CD4-positive, alpha-beta T cell (primary cell): ENCODE data around the gene TTC1. TPM values are rescaled to one million over a fixed set of nuclear protein-coding genes. Genes with fewer than 3 reads are reported as not detected.

Source experiments
- ATAC-seq: fragments of 200-7000 bp; cut with Tn5 transposase; one replicate; pipeline ENCODE4 v1.10.0; 2022; ENCODE audit warnings: mild to moderate bottlenecking; ENCODE audit not compliant: poor library complexity
- CTCF ChIA-PET: fragments of 350-600 bp; sonication (Branson Sonifier 250); formaldehyde crosslinking; loops from one replicate; lab custom pipeline; 2021; ENCODE audit warnings: antibody characterized with exemption, inconsistent platforms; lab: Charles Lee
- POLR2A ChIA-PET: fragments of 350-600 bp; sonication (Branson Sonifier 250); formaldehyde crosslinking; loops from one replicate; lab custom pipeline; 2021; ENCODE audit warnings: antibody characterized with exemption, inconsistent platforms; lab: Charles Lee
- DNase-seq, 14 experiments: peaks; one replicate each; pipeline ENCODE4 v3.0.0-alpha.2; 2013 to 2020; ENCODE audit warnings: mixed read lengths in 2 of 14
- H3K27ac ChIP-seq, 2 donors: one replicate each; pipeline versions ENCODE4 v1.5.1 to v1.7.0; 2013; ENCODE audit warnings: low read length in 2 of 2, low read depth in 1 of 2, mild to moderate bottlenecking in 1 of 2
- H3K27me3 ChIP-seq, 2 experiments: 1 replicate in 1 of 2; 2 replicates in 1 of 2; pipeline versions ENCODE4 v1.6.1 to v1.7.0; 2013; ENCODE audit warnings: low read length in 2 of 2, control low read depth in 1 of 2, mild to moderate bottlenecking in 1 of 2, moderate library complexity in 1 of 2; ENCODE audit not compliant: insufficient read depth in 2 of 2, control insufficient read depth in 1 of 2
- H3K36me3 ChIP-seq: one replicate; pipeline ENCODE4 v1.6.1; 2013; ENCODE audit warnings: low read length, control low read depth; ENCODE audit not compliant: insufficient read depth
- H3K4me1 ChIP-seq: one replicate; pipeline ENCODE4 v1.6.1; 2013; ENCODE audit warnings: low read length, control low read depth; ENCODE audit not compliant: insufficient read depth
- H3K4me3 ChIP-seq: one replicate; pipeline ENCODE4 v1.5.1; 2013; ENCODE audit warnings: mild to moderate bottlenecking, low read length, moderate library complexity
- H3K9me3 ChIP-seq, 2 experiments: 1 replicate in 1 of 2; 2 replicates in 1 of 2; pipeline versions ENCODE4 v1.6.1 to v1.7.0; 2013; ENCODE audit warnings: low read length in 2 of 2, mild to moderate bottlenecking in 2 of 2, control low read depth in 1 of 2, moderate library complexity in 1 of 2; ENCODE audit not compliant: control insufficient read depth in 1 of 2, insufficient read depth in 1 of 2
- H3K27ac Mint-ChIP-seq: one replicate; pipeline ENCODE4 v1.8.0; 2020; ENCODE audit warnings: mixed read lengths
- H3K27me3 Mint-ChIP-seq: one replicate; pipeline ENCODE4 v1.8.0; 2021; ENCODE audit warnings: mixed read lengths
- H3K36me3 Mint-ChIP-seq: one replicate; pipeline ENCODE4 v1.8.0; 2021; ENCODE audit warnings: low read depth, mixed read lengths
- H3K4me1 Mint-ChIP-seq: one replicate; pipeline ENCODE4 v1.8.0; 2021; ENCODE audit warnings: low read depth, mixed read lengths
- H3K4me3 Mint-ChIP-seq: one replicate; pipeline ENCODE4 v1.8.0; 2020; ENCODE audit warnings: mild to moderate bottlenecking, mixed read lengths
- H3K9me3 Mint-ChIP-seq: one replicate; pipeline ENCODE4 v1.8.0; 2020; ENCODE audit warnings: mixed read lengths
- intact Hi-C, 2 experiments: fragments of 100-400 bp; cut with DNase I in 1 of 2; cut with micrococcal nuclease in 1 of 2; formaldehyde crosslinking; loops; one replicate each; pipeline versions ENCODE4 v1.15.1 to v1.9.0; 2023 to 2025; cut with DNase I, micrococcal nuclease
- total RNA-seq, 174 experiments: library from RNA in 2 of 174; stranded (reverse) in 2 of 174; gene quantifications; one replicate each; pipeline ENCODE4 v1.2.3 and lab custom pipeline; 2021 to 2026
- TF ChIP-seq, protein P1 (sequence below): fragments of 200-600 bp; IDR thresholded peaks from one replicate; pipeline ENCODE4 v1.8.0; 2022; ENCODE audit warnings: antibody characterized with exemption, mild to moderate bottlenecking

TTC1 gene
- total RNA-seq, 2 experiments from 2014 or later = 15.9 to 16.3 TPM

GRCh38 chr5:160081495-160081894 is 72.6 kb downstream of the TTC1 start:
- H3K4me1 ChIP-seq = no peaks in the 10 kb centered on the region
- H3K27me3 ChIP-seq = no peaks in the 10 kb centered on the region
- H3K4me3 Mint-ChIP-seq = no peak overlapping the region
- ChIA-PET CTCF (no interaction called here), POLR2A (no interaction called here)
- H3K9me3 Mint-ChIP-seq = no peaks in the 10 kb centered on the region
- no peaks in the 10 kb centered on the region for H3K9me3 ChIP-seq
- DNase-seq (no peak), ATAC-seq (no peak)
- TF ChIP-seq, protein P1, sequence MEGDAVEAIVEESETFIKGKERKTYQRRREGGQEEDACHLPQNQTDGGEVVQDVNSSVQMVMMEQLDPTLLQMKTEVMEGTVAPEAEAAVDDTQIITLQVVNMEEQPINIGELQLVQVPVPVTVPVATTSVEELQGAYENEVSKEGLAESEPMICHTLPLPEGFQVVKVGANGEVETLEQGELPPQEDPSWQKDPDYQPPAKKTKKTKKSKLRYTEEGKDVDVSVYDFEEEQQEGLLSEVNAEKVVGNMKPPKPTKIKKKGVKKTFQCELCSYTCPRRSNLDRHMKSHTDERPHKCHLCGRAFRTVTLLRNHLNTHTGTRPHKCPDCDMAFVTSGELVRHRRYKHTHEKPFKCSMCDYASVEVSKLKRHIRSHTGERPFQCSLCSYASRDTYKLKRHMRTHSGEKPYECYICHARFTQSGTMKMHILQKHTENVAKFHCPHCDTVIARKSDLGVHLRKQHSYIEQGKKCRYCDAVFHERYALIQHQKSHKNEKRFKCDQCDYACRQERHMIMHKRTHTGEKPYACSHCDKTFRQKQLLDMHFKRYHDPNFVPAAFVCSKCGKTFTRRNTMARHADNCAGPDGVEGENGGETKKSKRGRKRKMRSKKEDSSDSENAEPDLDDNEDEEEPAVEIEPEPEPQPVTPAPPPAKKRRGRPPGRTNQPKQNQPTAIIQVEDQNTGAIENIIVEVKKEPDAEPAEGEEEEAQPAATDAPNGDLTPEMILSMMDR = no peak
- H3K27ac Mint-ChIP-seq = no peak overlapping the region
- no peak overlapping the region for H3K27ac ChIP-seq
- no peaks in the 10 kb centered on the region for H3K27me3 Mint-ChIP-seq
- peaks cover 45% of the 10 kb centered on the region for H3K36me3 Mint-ChIP-seq
- intact Hi-C loops = no loop called here
- no peaks in the 10 kb centered on the region for H3K4me1 Mint-ChIP-seq
- peaks cover 15% of the 10 kb centered on the region for H3K36me3 ChIP-seq
- H3K4me3 ChIP-seq = no peak overlapping the region

- intact Hi-C loops = no loop called here
- Mint-ChIP-seq H3K9me3 (no peaks in the 10 kb centered on the region), H3K27ac (no peak overlapping the region), H3K4me3 (no peak overlapping the region), H3K36me3 (peaks cover 36% of the 10 kb centered on the region), H3K27me3 (no peaks in the 10 kb centered on the region), H3K4me1 (no peaks in the 10 kb centered on the region)
- Histone ChIP-seq H3K4me1 (no peaks in the 10 kb centered on the region), H3K27me3 (no peaks in the 10 kb centered on the region), H3K9me3 (no peaks in the 10 kb centered on the region), H3K36me3 (peaks cover 8% of the 10 kb centered on the region), H3K4me3 (no peak overlapping the region), H3K27ac (no peak overlapping the region)
- ChIA-PET CTCF (no interaction called here), POLR2A (interaction anchor here (0.6 kb wide), 1 partner anchor 10 kb away, joined by 3 read pairs; no protein-coding TSS in a partner anchor)
- DNase-seq (no peak), ATAC-seq (no peak)
- TF ChIP-seq, protein P1 = no peak
Observed at GRCh38 chr5:160082614-160083500, 73.9 kb downstream of the TTC1 start.

- no peak overlapping the region for H3K27ac Mint-ChIP-seq
- DNase-seq (no peak), ATAC-seq (no peak)
- H3K9me3 Mint-ChIP-seq = no peaks in the 10 kb centered on the region
- H3K27me3 ChIP-seq = no peaks in the 10 kb centered on the region
- H3K4me1 Mint-ChIP-seq = no peaks in the 10 kb centered on the region
- no peak overlapping the region for H3K4me3 ChIP-seq
- no peaks in the 10 kb centered on the region for H3K27me3 Mint-ChIP-seq
- H3K27ac ChIP-seq = no peak overlapping the region
- H3K36me3 ChIP-seq = peaks cover 7% of the 10 kb centered on the region
- CTCF ChIA-PET = no interaction called here
- no peaks in the 10 kb centered on the region for H3K4me1 ChIP-seq
- H3K36me3 Mint-ChIP-seq = peaks cover 33% of the 10 kb centered on the region
- POLR2A ChIA-PET = interaction anchor here (0.6 kb wide), 1 partner anchor 10 kb away, joined by 3 read pairs; no protein-coding TSS in a partner anchor
- H3K9me3 ChIP-seq = no peaks in the 10 kb centered on the region
- intact Hi-C loops = no loop called here
- no peak overlapping the region for H3K4me3 Mint-ChIP-seq
- TF ChIP-seq, protein P1 = no peak
Observed at GRCh38 chr5:160083501-160083900, 74.6 kb downstream of the TTC1 start.
